Activated T-cell treated with anti-CD3 and anti-CD28 coated beads, Interleukin-2, amount 50 U/mL, for 24 hours (primary cell): ENCODE measurements around the gene CHN2.
"Not testable (repeated sequence)": the region's sequence is repeated elsewhere in the genome, so short reads cannot be mapped to it uniquely, and the experiment has no call there.

ENCODE experiments used
- DNase-seq: peaks from one replicate; pipeline ENCODE4 v3.0.0-alpha.2; 2020
- H3K27ac Mint-ChIP-seq: 2 replicates; pipeline ENCODE4 v1.8.0; 2020; ENCODE audit warnings: mild to moderate bottlenecking, mixed read lengths
- H3K27me3 Mint-ChIP-seq: 2 replicates; pipeline ENCODE4 v1.8.0; 2020; ENCODE audit warnings: mixed read lengths
- H3K36me3 Mint-ChIP-seq: 2 replicates; pipeline ENCODE4 v1.8.0; 2020; ENCODE audit warnings: low read depth, mixed read lengths
- H3K4me1 Mint-ChIP-seq: 2 replicates; pipeline ENCODE4 v1.8.0; 2020; ENCODE audit warnings: low read depth, mixed read lengths
- H3K4me3 Mint-ChIP-seq: 2 replicates; pipeline ENCODE4 v1.8.0; 2020; ENCODE audit warnings: mild to moderate bottlenecking, moderate library complexity, mixed read lengths
- H3K9me3 Mint-ChIP-seq: 2 replicates; pipeline ENCODE4 v1.8.0; 2020; ENCODE audit warnings: mixed read lengths

CHN2 gene

DNA sequence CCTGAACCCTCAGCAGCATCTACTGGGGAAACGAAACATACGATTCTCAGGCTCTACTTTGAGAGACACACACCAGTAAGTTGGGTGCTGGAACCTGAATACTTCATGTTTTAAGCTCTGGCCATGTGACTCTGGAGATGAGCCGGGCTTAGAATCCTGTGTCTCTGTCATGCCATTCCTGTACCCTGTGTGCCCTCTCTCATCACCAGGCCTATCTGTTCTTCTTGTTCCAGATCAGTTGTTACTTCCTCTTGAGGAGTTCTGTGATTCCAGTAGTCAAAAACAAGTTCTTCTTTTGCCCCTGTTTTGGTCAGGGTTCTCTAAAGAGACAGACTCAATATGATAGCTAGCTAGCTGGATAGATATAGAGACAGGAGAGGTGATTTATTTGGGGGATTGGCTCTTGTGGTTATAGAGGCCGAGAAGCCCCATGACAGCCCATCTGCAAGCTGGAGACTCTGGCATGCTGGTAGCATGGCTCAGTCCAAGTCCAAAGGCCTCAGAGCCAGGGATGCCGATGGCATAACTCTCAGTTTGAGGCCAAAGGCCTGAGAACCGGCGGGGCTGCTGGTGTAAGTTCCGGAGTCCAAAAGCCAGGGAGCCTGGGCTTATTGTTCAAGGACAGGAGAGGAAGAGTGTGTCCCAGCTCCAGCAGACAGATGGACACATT lies 54.3 kb downstream of the CHN2 start:
- H3K4me3 Mint-ChIP-seq = no peak overlapping the region
- H3K36me3 Mint-ChIP-seq = no peaks in the 10 kb centered on the region
- DNase-seq = no peak
- no peak overlapping the region for H3K27ac Mint-ChIP-seq
- H3K27me3 Mint-ChIP-seq = peaks cover 3% of the 10 kb centered on the region
- no peaks in the 10 kb centered on the region for H3K9me3 Mint-ChIP-seq
- H3K4me1 Mint-ChIP-seq = peaks cover 11% of the 10 kb centered on the region

DNA sequence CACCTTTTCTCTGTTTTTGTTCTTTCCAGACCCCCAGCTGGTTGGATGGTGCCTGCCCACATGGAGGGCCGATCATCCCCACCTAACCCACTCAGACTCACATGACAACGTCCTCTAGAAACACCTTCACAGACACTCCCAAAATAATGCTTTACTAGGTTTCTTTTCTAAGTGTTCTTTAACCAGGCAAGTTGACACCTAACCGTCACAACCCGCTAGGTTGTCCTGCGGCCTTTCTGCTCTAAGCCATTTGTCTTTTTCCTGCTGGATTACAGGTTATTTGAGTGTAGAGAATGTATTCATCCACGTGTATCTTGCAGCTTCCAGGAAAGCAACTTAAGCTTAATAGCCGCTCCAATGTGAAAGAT lies 54.8 kb downstream of the CHN2 start:
- Mint-ChIP-seq H3K36me3 (no peaks in the 10 kb centered on the region), H3K27me3 (peaks cover 3% of the 10 kb centered on the region), H3K4me1 (peaks cover 6% of the 10 kb centered on the region), H3K9me3 (no peaks in the 10 kb centered on the region), H3K27ac (no peak overlapping the region), H3K4me3 (no peak overlapping the region)
- no peak for DNase-seq

DNA sequence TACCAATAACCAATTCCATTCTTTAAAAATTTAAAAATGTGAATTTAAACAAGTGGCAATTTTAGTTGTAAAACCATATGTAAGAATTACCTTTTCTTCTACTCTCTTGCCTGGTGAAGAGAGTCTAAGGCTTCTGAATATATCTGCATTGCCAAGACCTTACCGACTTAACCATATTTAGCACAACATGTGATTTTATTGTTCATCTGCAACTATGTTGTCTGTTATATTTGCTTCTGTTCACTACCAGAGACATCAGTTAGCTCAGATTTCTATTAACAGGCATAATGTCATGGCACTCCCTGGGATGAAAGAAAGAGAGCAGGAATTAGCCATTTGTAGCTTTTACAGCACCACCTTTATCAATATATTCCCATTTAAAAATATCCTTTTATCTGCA lies 55.3 kb downstream of the CHN2 start:
- Mint-ChIP-seq H3K4me3 (no peak overlapping the region), H3K27me3 (peaks cover 3% of the 10 kb centered on the region), H3K36me3 (no peaks in the 10 kb centered on the region), H3K4me1 (peaks cover 1% of the 10 kb centered on the region), H3K9me3 (no peaks in the 10 kb centered on the region), H3K27ac (no peak overlapping the region)
- DNase-seq = no peak

DNA sequence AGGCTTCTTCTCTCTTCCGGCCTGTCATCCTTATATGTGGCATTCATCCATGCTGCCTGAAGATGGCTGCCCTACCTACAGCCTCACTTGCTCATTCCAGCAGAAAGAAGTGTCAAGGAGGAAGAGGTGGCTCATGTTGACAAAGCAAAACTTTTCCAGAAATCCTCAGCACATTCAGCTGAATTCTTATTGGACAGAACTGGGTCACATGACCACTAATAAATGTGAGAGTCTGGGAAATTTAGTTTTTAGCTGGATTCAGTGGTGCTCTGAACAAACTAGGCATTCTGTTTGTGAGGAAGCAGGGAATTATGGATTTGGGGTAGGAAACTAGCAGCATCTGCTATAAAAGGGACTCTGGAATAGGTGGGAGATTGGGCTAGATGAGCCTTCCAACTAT lies 58.6 kb downstream of the CHN2 start:
- Mint-ChIP-seq H3K36me3 (no peaks in the 10 kb centered on the region), H3K27ac (no peak overlapping the region), H3K4me3 (no peak overlapping the region), H3K27me3 (no peaks in the 10 kb centered on the region), H3K4me1 (peaks cover 3% of the 10 kb centered on the region), H3K9me3 (no peaks in the 10 kb centered on the region)
- no peak for DNase-seq

DNA sequence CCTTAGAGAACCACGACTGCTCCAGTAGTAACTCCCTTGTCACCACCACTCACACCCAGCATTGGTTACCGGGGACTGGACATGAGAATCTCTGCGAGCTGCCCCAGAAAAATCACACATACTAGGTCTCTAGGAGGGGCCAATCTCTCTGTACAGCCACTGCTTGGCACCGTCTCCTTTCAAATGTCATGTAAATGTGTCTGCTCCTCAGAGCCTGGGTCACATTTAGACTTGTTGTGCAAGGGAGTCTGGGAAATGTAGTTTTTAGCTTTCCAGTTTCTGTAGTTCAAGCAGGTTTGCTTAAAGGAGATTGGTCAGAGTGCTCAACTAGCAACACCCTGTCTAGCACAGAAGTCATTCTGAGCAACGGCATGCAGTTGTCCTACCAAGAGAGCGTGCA lies 60.0 kb downstream of the CHN2 start:
- H3K36me3 Mint-ChIP-seq = no peaks in the 10 kb centered on the region
- no peak for DNase-seq
- peaks cover 3% of the 10 kb centered on the region for H3K4me1 Mint-ChIP-seq
- H3K27ac Mint-ChIP-seq = no peak overlapping the region
- H3K27me3 Mint-ChIP-seq = no peaks in the 10 kb centered on the region
- H3K9me3 Mint-ChIP-seq = no peaks in the 10 kb centered on the region
- H3K4me3 Mint-ChIP-seq = no peak overlapping the region

DNA sequence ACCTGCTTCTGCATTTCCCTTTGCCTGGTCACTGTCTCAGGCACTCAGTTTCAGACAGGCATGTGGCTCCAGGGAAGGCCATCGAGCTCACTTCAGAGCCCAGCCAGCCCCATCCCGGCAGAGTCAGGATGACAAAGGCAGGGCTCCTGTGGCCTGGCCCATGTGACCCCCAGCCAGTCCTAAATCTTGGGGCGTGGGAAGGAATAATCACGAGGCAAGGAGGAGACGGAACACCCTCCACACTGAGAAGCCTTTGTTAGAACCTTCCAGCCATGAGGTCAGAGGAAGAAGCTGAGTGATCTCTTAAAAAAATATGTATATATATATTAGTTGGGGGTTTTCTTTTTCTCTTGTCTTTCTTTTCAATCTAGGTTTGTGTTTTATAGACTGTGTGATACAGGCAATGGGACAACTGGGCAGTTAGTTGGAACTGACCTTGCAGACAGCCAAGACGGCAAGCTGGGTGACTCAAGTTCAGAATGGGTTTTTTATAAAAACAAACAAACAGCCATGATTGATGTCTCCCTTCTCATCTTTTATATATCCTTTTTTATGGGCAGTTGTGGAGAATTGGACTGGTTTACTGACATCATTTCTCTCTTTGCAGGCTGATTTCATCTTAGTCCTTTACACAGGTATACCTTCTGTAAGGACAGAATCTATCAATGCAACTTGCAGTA lies 60.8 kb downstream of the CHN2 start:
- Mint-ChIP-seq H3K27me3 (no peaks in the 10 kb centered on the region), H3K9me3 (no peaks in the 10 kb centered on the region), H3K4me1 (peaks cover 3% of the 10 kb centered on the region), H3K27ac (no peak overlapping the region), H3K36me3 (no peaks in the 10 kb centered on the region), H3K4me3 (no peak overlapping the region)
- DNase-seq = no peak

DNA sequence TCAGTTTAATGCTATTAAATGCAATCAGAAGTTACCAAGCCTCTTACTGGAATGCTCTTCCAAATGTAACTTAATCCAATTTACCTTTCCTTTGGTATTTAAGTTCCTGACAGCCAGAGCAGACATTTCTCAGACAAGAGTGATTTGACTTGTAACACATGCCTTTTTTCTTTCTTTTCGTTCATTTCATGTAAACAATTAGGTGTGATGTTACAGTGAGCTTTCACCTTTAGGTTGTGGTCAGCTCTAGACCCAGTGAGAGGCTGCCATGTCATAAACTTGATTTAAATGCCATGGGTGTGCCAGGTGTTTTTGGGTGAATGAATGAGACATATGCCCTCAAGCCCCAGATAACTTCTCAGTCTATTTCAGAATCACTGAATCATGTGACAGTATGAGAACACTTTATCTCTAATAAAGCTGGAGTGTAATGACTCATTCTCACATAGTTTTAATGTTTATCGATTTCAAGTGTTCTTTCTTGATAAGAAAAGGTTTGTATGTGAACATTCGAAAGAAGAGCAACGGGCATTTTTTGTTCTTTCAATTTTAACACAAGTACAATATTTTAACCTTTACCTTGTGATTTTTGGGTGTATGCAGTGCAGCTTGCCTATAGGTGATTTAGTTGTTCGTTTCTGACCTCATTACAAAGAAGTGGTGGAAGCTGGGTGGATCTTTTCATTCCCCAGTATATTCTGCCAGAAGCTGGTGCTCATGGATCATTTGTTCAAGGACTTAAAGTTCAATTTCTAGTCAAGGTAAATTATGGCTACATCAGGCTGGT lies 61.5 kb downstream of the CHN2 start:
- no peak for DNase-seq
- Mint-ChIP-seq H3K4me1 (peaks cover 3% of the 10 kb centered on the region), H3K9me3 (no peaks in the 10 kb centered on the region), H3K27me3 (no peaks in the 10 kb centered on the region), H3K27ac (no peak overlapping the region), H3K36me3 (no peaks in the 10 kb centered on the region), H3K4me3 (no peak overlapping the region)

DNA sequence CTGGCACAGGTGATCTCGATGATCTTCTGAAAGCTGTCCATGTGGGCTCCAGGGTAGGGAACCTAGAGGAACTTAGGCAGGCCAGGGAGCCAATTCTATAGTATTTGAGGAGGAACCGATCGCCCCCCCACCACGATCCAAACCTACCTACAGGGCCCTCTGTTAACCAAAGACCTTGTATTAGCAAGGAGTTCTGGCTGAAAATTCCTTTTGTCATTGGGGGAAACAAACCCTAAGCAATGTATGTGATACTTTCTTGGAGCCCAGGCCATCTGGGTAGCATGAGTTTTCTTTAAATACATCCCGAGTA lies 62.1 kb downstream of the CHN2 start:
- Mint-ChIP-seq H3K4me3 (no peak overlapping the region), H3K9me3 (no peaks in the 10 kb centered on the region), H3K27me3 (no peaks in the 10 kb centered on the region), H3K27ac (no peak overlapping the region), H3K4me1 (peaks cover 3% of the 10 kb centered on the region), H3K36me3 (no peaks in the 10 kb centered on the region)
- no peak for DNase-seq

DNA sequence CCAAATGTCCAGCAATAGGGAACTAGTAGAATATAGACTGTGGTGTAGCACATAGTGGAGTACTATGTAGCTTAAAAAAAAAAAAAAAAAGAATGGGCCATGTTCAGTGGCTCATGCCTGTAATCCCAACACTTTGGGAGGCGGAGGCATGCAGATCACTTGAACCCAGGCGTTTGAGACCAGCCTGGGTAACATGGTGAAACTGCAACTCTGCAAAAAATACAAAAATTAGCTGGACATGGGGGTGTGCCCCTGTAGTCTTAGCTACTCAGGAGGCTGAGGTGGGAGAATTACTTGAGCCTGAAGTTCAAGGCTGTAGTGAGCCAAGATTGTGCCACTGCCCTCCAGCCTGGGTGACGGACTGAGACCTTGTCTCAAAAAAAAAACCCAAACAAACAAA lies 64.4 kb downstream of the CHN2 start:
- DNase-seq = no peak
- no peak overlapping the region for H3K27ac Mint-ChIP-seq
- no peaks in the 10 kb centered on the region for H3K27me3 Mint-ChIP-seq
- H3K4me1 Mint-ChIP-seq = peaks cover 3% of the 10 kb centered on the region
- H3K36me3 Mint-ChIP-seq = no peaks in the 10 kb centered on the region
- H3K4me3 Mint-ChIP-seq = no peak overlapping the region
- H3K9me3 Mint-ChIP-seq = no peaks in the 10 kb centered on the region

DNA sequence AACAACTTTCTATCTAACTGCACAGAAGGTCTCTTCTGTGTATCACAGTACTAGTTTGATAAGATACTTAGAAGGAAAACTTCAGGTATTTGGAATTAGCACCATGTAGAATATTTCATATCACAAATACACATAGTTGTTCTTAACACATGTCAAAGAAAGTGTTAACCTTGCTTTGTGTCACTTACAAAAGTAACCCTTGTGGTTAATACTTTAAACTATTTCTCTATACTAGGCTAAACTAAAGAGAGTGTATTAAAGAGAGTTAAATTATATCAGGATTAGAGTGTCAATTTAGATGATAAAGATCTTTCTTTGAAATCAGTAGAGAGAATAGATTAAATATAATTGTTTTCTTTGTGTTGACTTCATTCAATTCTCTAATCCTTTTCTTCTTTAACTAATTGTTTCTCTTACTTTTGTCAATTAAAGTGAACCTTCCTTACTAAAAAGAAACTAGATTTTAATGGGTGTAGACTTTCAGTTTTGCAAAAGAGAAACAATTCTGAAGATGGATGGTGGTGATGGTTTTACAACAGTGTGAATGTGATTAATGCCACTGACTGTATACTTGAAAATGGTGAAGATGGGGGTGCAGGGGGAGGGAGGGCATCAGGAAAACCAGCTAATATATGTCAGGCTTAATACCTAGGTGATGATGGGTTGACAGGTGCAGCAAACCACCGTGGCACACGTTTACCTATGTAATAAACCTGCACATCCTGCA lies 67.8 kb downstream of the CHN2 start:
- peaks cover 6% of the 10 kb centered on the region for H3K9me3 Mint-ChIP-seq
- H3K27ac Mint-ChIP-seq = no peak overlapping the region
- no peaks in the 10 kb centered on the region for H3K27me3 Mint-ChIP-seq
- no peaks in the 10 kb centered on the region for H3K36me3 Mint-ChIP-seq
- no peak overlapping the region for H3K4me3 Mint-ChIP-seq
- no peak for DNase-seq
- peaks cover 11% of the 10 kb centered on the region for H3K4me1 Mint-ChIP-seq

DNA sequence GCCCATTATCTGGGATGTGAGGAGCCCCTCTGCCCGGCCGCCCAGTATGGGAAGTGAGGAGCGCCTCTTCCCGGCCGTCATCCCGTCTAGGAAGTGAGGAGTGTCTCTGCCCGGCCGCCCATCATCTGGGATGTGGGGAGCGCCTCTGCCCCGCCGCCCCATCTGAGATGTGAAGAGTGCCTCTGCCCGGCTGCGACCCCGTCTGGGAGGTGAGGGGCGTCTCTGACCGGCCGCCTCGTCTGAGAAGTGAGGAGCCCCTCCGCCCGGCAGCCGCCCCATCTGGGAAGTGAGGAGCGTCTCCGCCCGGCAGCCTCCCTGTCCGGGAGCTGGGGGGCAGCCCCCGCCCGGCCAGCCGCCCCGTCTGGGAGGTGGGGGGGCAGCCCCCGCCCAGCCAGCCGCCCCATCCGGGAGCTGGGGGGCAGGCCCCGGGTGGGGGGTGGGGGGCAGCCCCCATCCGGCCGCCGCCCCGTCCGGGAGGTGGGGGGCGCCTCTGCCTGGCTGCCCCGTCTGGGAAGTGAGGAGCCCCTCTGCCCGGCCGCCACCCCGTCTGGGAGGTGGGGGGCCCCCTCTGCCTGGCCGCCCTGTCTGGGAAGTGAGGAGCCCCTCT lies 69.1 kb downstream of the CHN2 start:
- H3K9me3 Mint-ChIP-seq, H3K4me3 Mint-ChIP-seq, H3K27ac Mint-ChIP-seq, H3K27me3 Mint-ChIP-seq, H3K36me3 Mint-ChIP-seq, DNase-seq: not testable (repeated sequence)
- peaks cover 14% of the 10 kb centered on the region for H3K4me1 Mint-ChIP-seq

DNA sequence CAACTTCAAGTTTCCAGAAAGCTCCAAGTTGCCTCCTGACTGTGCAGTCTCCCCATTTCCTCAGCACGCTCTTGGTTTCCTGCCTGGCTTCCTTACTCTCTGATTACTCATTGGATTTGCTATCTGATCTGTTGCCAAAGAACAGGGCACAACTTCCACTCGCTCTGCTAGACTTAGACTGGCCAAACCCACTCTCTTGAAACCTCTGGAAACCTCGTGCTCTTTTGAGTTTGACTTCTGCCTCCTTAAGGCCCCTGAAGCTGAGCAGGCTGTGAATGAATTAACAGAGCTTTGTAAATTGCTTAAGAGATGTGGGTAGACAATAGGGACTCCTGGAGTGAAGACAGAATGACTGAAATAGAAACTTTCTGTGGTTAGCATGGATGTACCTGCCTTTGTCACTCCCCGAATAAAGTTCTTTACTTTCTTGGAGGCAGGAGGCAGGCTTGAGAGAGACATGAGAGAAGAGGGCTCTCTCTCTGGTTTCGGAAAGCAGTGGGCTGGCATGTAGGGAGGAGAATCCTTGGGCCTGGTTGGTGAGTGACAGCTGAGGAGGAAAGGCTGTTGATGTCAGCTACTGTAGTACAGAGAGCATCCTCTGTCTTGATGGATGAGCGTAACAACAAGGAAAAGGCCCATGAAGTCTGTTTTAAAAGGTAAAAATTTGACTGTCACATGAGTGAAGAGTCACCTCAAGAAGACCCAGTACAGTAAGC lies 70.8 kb downstream of the CHN2 start:
- H3K27me3 Mint-ChIP-seq = peaks cover 2% of the 10 kb centered on the region
- H3K4me3 Mint-ChIP-seq = no peak overlapping the region
- H3K27ac Mint-ChIP-seq = no peak overlapping the region
- peaks cover 6% of the 10 kb centered on the region for H3K9me3 Mint-ChIP-seq
- no peak for DNase-seq
- H3K36me3 Mint-ChIP-seq = no peaks in the 10 kb centered on the region
- peaks cover 14% of the 10 kb centered on the region for H3K4me1 Mint-ChIP-seq

DNA sequence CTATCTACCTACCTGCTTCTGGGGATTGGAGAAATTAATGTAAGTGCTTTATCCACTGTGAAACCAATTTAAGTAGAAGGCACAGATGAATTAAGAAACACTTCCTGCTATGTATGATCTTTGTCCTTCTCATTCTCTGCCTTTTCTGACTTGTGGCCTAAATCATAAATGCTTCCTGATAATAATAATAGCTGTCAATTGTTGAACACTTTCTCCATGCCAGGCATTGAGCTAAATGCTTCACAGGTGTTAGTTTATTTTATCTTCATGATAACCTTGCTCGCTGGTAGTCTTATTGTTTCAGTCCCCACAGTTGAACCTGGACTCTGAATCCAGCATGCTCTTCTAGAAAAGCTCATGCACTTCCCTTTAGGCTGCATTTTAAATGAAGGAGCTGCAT lies 75.4 kb downstream of the CHN2 start:
- Mint-ChIP-seq H3K27ac (no peak overlapping the region), H3K9me3 (peaks cover 3% of the 10 kb centered on the region), H3K27me3 (peaks cover 2% of the 10 kb centered on the region), H3K4me1 (peaks cover 30% of the 10 kb centered on the region), H3K4me3 (no peak overlapping the region), H3K36me3 (no peaks in the 10 kb centered on the region)
- DNase-seq = no peak
